Head of caudate nucleus (tissue), 42 donors: ENCODE measurements around the gene PLA2G4F.
"Not testable (repeated sequence)": the region's sequence is repeated elsewhere in the genome, so short reads cannot be mapped to it uniquely, and the experiment has no call there.

Source experiments
- DNase-seq, 42 donors: peaks; one replicate each; pipeline versions ENCODE4 v3.0.0 to v3.0.0-alpha.2; 2020 to 2021; ENCODE audit warnings: mixed read lengths in 7 of 42
- intact Hi-C: fragments of 100-400 bp; cut with DNase I; formaldehyde crosslinking; loops from one replicate; pipeline ENCODE4 v1.15.0; 2022

The PLA2G4F gene

GRCh38 chr15:42118650-42119445 lies 37.6 kb downstream of the PLA2G4F start:
- intact Hi-C loops = no loop called here
- peak in 1 of 42 donors; percentile 25 for DNase-seq

GRCh38 chr15:42111924-42112323 lies 44.5 kb downstream of the PLA2G4F start:
- peak in 1 of 42 donors; percentile 19 for DNase-seq
- intact Hi-C loops = no loop called here

- intact Hi-C loops = no loop called here
- no peak for DNase-seq
These were observed 46.1 kb downstream of the PLA2G4F start for GRCh38 chr15:42110367-42110766.

- DNase-seq = peak in 1 of 42 donors; percentile 35
- intact Hi-C loops = no loop called here
These were observed 47.6 kb downstream of the PLA2G4F start for GRCh38 chr15:42108806-42109205.

GRCh38 chr15:42108189-42108588 lies 48.2 kb downstream of the PLA2G4F start:
- peak in 1 of 42 donors; percentile 26 for DNase-seq
- intact Hi-C loops = no loop called here

GRCh38 chr15:42107473-42107872 lies 49.0 kb downstream of the PLA2G4F start:
- DNase-seq = peak in 17 of 42 donors; percentile 11 to 67 (median 43)
- intact Hi-C loops = no loop called here

GRCh38 chr15:42106288-42106687 lies 50.1 kb downstream of the PLA2G4F start:
- intact Hi-C loops = no loop called here
- DNase-seq = peak in 1 of 42 donors; percentile 49

- no peak for DNase-seq
- intact Hi-C loops = no loop called here
These were observed 52.1 kb downstream of the PLA2G4F start for GRCh38 chr15:42104095-42104891.

GRCh38 chr15:42102646-42103235 lies 53.7 kb downstream of the PLA2G4F start:
- intact Hi-C loops = no loop called here

GRCh38 chr15:42101861-42102260 lies 54.6 kb downstream of the PLA2G4F start:
- no peak for DNase-seq
- intact Hi-C loops = no loop called here

More at GRCh38 chr15:42102646-42103235, 53.7 kb downstream of the PLA2G4F start:
- DNase-seq = no peak

- intact Hi-C loops = no loop called here
- no peak for DNase-seq
These were observed 56.2 kb downstream of the PLA2G4F start for GRCh38 chr15:42100021-42100800.

- intact Hi-C loops = no loop called here
- DNase-seq = peak in 1 of 42 donors; percentile 9
These were observed 59.4 kb downstream of the PLA2G4F start for GRCh38 chr15:42097018-42097417.

GRCh38 chr15:42094512-42094963 lies 61.9 kb downstream of the PLA2G4F start, which contains the start of gene PLA2G4D:
Gene PLA2G4D, minus strand, starts transcription at chr15:42094562. Its CDS starts 103 bp downstream, at chr15:42094459.
- intact Hi-C loops = no loop called here
- DNase-seq = peak in 2 of 42 donors; percentile 12 to 38

- intact Hi-C loops = no loop called here
- DNase-seq = peak in 2 of 42 donors; percentile 18 to 29
These were observed 62.5 kb downstream of the PLA2G4F start for GRCh38 chr15:42093966-42094365.

- intact Hi-C loops = no loop called here
- peak in 26 of 42 donors; percentile 16 to 70 (median 46) for DNase-seq
These were observed 63.8 kb downstream of the PLA2G4F start for GRCh38 chr15:42092398-42093318.

GRCh38 chr15:42091753-42092397 lies 64.6 kb downstream of the PLA2G4F start:
- peak in 1 of 42 donors; percentile 13 for DNase-seq
- intact Hi-C loops = not testable (repeated sequence)

- peak in 1 of 42 donors; percentile 38 for DNase-seq
- intact Hi-C loops = no loop called here
These were observed 65.7 kb downstream of the PLA2G4F start for GRCh38 chr15:42090781-42091180.
